Glomerular visceral epithelial cell (primary cell): ENCODE results near the gene KIF2C.
"Not testable (repeated sequence)": the region's sequence is repeated elsewhere in the genome, so short reads cannot be mapped to it uniquely, and the experiment has no call there.

Experiments
- DNase-seq: peaks from one replicate; pipeline ENCODE4 v3.0.0-alpha.2; 2016; ENCODE audit errors: extremely low spot score

Gene KIF2C

GRCh38 chr1:44775930-44776729 lies 36.5 kb downstream of the KIF2C start:
- DNase-seq, result peak; percentile 35

GRCh38 chr1:44776730-44777068 lies 37.1 kb downstream of the KIF2C start:
- no peak for DNase-seq

- DNase-seq, result no peak
These were observed 37.9 kb downstream of the KIF2C start for GRCh38 chr1:44777547-44777946.

- no peak for DNase-seq
These were observed 38.5 kb downstream of the KIF2C start for GRCh38 chr1:44777969-44778635.

GRCh38 chr1:44778705-44779576 lies 39.3 kb downstream of the KIF2C start:
- no peak for DNase-seq

GRCh38 chr1:44780583-44781121 lies 41.0 kb downstream of the KIF2C start:
- no peak for DNase-seq

- no peak for DNase-seq
These were observed 44.1 kb downstream of the KIF2C start for GRCh38 chr1:44783697-44784093.

- no peak for DNase-seq
These were observed 44.7 kb downstream of the KIF2C start for GRCh38 chr1:44784094-44785028.

GRCh38 chr1:44785029-44785380 lies 45.4 kb downstream of the KIF2C start:
- no peak for DNase-seq

GRCh38 chr1:44785501-44786137 lies 46.0 kb downstream of the KIF2C start:
- no peak for DNase-seq

- peak; percentile 62 for DNase-seq
These were observed 46.7 kb downstream of the KIF2C start for GRCh38 chr1:44786138-44786840.

- DNase-seq, result no peak
These were observed 47.3 kb downstream of the KIF2C start for GRCh38 chr1:44786841-44787426.

GRCh38 chr1:44787506-44787905 lies 47.9 kb downstream of the KIF2C start:
- no peak for DNase-seq

- no peak for DNase-seq
These were observed 48.7 kb downstream of the KIF2C start, which contains the start of gene BEST4 for GRCh38 chr1:44788120-44788860. Gene BEST4, minus strand, starts transcription at chr1:44788170. Its CDS starts 465 bp downstream, at chr1:44787705.

GRCh38 chr1:44790968-44791801 lies 51.5 kb downstream of the KIF2C start:
- no peak for DNase-seq

- no peak for DNase-seq
These were observed 53.3 kb downstream of the KIF2C start for GRCh38 chr1:44792736-44793502.

GRCh38 chr1:44797886-44798285 lies 58.2 kb downstream of the KIF2C start:
- DNase-seq, result not testable (repeated sequence)
